GM23248 (cell line): ENCODE data around the gene WDR35.

Experiments used
- EZH2 ChIP-seq: fragments of 200-600 bp; sonication (generic); IDR thresholded peaks from 2 replicates; pipeline ENCODE4 v1.6.1; 2018; ENCODE audit warnings: antibody characterized with exemption, mild to moderate bottlenecking; ENCODE audit not compliant: insufficient read depth, poor library complexity, severe bottlenecking
- EZH2phosphoT487 ChIP-seq: fragments of 200-600 bp; sonication (generic); IDR thresholded peaks from 2 replicates; pipeline ENCODE4 v1.6.1; 2018; ENCODE audit warnings: antibody characterized with exemption, moderate library complexity, mild to moderate bottlenecking, low read depth; ENCODE audit not compliant: insufficient read depth

- no peak for TF ChIP-seq EZH2
- no peak for TF ChIP-seq EZH2phosphoT487
Measured at GRCh38 chr2:19963386-19963785, 26.5 kb downstream of the WDR35 start.
